Transverse colon (tissue), 4 donors: Measurements from ENCODE around the gene BCL7B.

Source experiments
- CTCF ChIP-seq, 5 experiments: fragments of 200-600 bp in 3 of 5; fragments of 450-650 bp in 2 of 5; sonication (generic) in 3 of 5; IDR thresholded peaks; 1 replicate in 2 of 5; 2 replicates in 3 of 5; pipeline ENCODE4 v1.5.1; 2016 to 2017; ENCODE audit warnings: antibody characterized with exemption in 5 of 5, inconsistent platforms in 3 of 5, mild to moderate bottlenecking in 2 of 5, moderate library complexity in 1 of 5
- EP300 ChIP-seq: sonication (generic); formaldehyde crosslinking; IDR thresholded peaks from one replicate; pipeline ENCODE4 v1.6.1; 2017; ENCODE audit warnings: antibody characterized with exemption, low read depth
- POLR2A ChIP-seq: fragments of 450-650 bp; IDR thresholded peaks from one replicate; pipeline ENCODE4 v1.6.1; 2016; ENCODE audit warnings: antibody characterized with exemption, mild to moderate bottlenecking, moderate library complexity
- POLR2AphosphoS5 ChIP-seq, 3 donors: sonication (generic); formaldehyde crosslinking; IDR thresholded peaks; one replicate each; pipeline ENCODE4 v1.6.1; 2016; ENCODE audit warnings: antibody characterized with exemption in 3 of 3

GRCh38 chr7:73519867-73520672 lies 37.4 kb downstream of the BCL7B start:
- no peak for TF ChIP-seq CTCF (IDR thresholded peaks at IDR 0.05)
- no peak for TF ChIP-seq EP300
- TF ChIP-seq POLR2A, result no peak
- TF ChIP-seq POLR2AphosphoS5 (IDR thresholded peaks at IDR 0.05), result no peak
